Middle frontal gyrus (tissue), 1 donor: ENCODE data around the gene NFXL1.

Experiments
- DNase-seq: peaks from one replicate; pipeline ENCODE4 v3.0.0-alpha.2; 2015; ENCODE audit warnings: low spot score; ENCODE audit errors: extremely low spot score

The NFXL1 gene

GRCh38 chr4:47835494-47835893, 78.9 kb downstream of the NFXL1 start:
- DNase-seq, result no peak

GRCh38 chr4:47831026-47831679, 83.2 kb downstream of the NFXL1 start:
- no peak for DNase-seq

GRCh38 chr4:47830265-47831025, 83.9 kb downstream of the NFXL1 start:
- DNase-seq, result no peak

- DNase-seq, result no peak
Observed at GRCh38 chr4:47829438-47829837, 84.9 kb downstream of the NFXL1 start.

- DNase-seq, result no peak
Observed at GRCh38 chr4:47827343-47828047, 86.9 kb downstream of the NFXL1 start.

- no peak for DNase-seq
Observed at GRCh38 chr4:47824840-47825239, 89.5 kb downstream of the NFXL1 start.

GRCh38 chr4:47819178-47819577, 95.2 kb downstream of the NFXL1 start:
- no peak for DNase-seq

GRCh38 chr4:47817275-47817674, 97.1 kb downstream of the NFXL1 start:
- no peak for DNase-seq

GRCh38 chr4:47816748-47817147, 97.6 kb downstream of the NFXL1 start:
- DNase-seq, result no peak

- no peak for DNase-seq
Observed at GRCh38 chr4:47814618-47815295, 99.6 kb downstream of the NFXL1 start.

- DNase-seq, result no peak
Observed at GRCh38 chr4:47809654-47810203, 104.7 kb downstream of the NFXL1 start.

- DNase-seq, result no peak
Observed at GRCh38 chr4:47804598-47804997, 109.8 kb downstream of the NFXL1 start.

GRCh38 chr4:47801481-47802002, 112.8 kb downstream of the NFXL1 start:
- DNase-seq, result no peak

GRCh38 chr4:47798165-47798564, 116.2 kb downstream of the NFXL1 start:
- DNase-seq, result no peak
